Measurements from ENCODE around the gene PLA2G3. TPM values are rescaled to one million over a fixed set of nuclear protein-coding genes. Genes with fewer than 3 reads are reported as not detected.
"Not testable (repeated sequence)": the region's sequence is repeated elsewhere in the genome, so short reads cannot be mapped to it uniquely, and the experiment has no call there.

The PLA2G3 gene
- total RNA-seq, 1 experiment from 2014 or later: 18.3 TPM

DNA sequence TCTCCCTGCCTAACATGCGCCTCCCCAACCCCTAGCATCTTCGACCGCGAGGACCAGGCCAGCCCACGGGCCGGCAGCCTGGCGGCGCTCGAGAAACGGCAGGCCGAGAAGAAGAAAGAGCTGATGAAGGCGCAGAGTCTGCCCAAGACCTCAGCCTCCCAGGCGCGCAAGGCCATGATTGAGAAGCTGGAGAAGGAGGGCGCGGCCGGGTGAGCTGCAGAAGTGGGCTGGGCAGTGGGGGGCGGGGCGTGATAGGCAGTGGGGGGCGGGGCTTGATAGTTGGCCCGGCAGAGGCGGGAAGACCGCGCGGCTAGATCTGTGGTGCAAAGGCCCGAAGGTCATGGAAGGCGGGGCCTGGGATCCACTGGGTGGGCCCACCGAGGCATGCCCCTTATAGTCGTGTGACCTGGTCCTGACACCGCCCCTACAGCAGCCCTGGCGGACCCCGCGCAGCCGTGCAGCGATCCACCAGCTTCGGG lies 41.6 kb downstream of the PLA2G3 start:
- ChIA-PET CTCF (interaction anchor here (0.7 to 21.8 kb wide), 15 partner anchors 7 to 532 kb away, joined by 3 to 363 read pairs (median 5); partner anchors contain the start of genes MORC2, PLA2G3, RNF185 and SELENOM), POLR2A (interaction anchor here (0.5 to 4.0 kb wide), 6 partner anchors 9 to 205 kb away, joined by 3 to 19 read pairs (median 4); partner anchors contain the start of genes SELENOM and SMTN)
- no peak overlapping the region for H3K27ac Mint-ChIP-seq
- H3K4me1 Mint-ChIP-seq: peaks cover 17% of the 10 kb centered on the region
- DNase-seq (ENCODE audit: low spot score): peak; percentile 80
- peaks cover 5% of the 10 kb centered on the region; the same call in 1 of the 2 replicates for H3K27me3 Mint-ChIP-seq (ENCODE audit: low read depth)
- no peak for TF ChIP-seq JUN (CRISPR knock-in tag; IDR thresholded peaks at IDR 0.05)
- TF ChIP-seq, protein P1, sequence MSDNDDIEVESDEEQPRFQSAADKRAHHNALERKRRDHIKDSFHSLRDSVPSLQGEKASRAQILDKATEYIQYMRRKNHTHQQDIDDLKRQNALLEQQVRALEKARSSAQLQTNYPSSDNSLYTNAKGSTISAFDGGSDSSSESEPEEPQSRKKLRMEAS (CRISPR knock-in tag; IDR thresholded peaks at IDR 0.05): peak; percentile 73
- peak; percentile 90 for ATAC-seq
- H3K9me3 Mint-ChIP-seq: no peaks in the 10 kb centered on the region
- peak overlapping the region; percentile 65 for H3K4me3 Mint-ChIP-seq
- H3K36me3 Mint-ChIP-seq: no peaks in the 10 kb centered on the region; the same call in 1 of the 2 replicates

DNA sequence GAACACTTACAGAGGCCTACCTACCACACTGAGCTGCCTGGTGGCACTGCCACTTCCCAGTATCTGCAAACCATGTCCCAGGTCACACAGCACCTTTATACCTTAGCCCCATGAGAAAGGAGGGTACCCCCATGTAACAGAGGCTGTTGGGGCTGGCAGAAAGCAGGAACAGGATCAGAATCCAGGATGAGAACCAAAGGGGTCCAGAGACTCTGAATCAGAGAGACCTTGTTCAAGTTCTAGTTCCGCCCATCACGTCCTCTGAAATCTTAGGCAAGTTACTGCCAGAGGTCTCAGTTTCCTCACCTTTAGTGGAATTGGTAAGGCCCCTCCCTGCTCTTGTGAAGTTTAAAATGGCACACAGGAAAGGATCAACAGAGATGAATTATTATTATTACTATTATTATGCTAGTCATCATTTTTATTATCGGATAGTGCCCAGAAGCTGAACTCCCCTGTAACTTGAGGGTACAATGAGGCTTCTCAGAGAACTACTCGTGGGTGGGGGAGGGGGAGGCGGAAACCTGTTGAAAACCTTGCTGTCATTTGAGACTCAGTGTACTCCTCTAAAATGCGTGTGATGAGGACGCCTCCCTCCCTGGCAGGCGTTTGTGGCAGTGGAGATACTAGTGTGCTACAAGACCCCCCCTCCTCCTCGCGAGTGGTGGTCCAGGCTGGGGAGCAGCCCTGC lies 42.2 kb downstream of the PLA2G3 start:
- ChIA-PET CTCF (interaction anchor here (0.7 to 21.8 kb wide), 12 partner anchors 8 to 130 kb away, joined by 3 to 363 read pairs (median 5); partner anchors contain the start of genes MORC2, PLA2G3, RNF185 and SELENOM), POLR2A (interaction anchor here (0.5 to 4.0 kb wide), 4 partner anchors 13 to 206 kb away, joined by 3 to 19 read pairs (median 4); partner anchors contain the start of gene SMTN)
- Mint-ChIP-seq H3K4me3 (peak overlapping the region; percentile 65), H3K4me1 (peaks cover 17% of the 10 kb centered on the region), H3K9me3 (no peaks in the 10 kb centered on the region), H3K27me3 (ENCODE audit: low read depth) (peaks cover 5% of the 10 kb centered on the region; the same call in 1 of the 2 replicates), H3K27ac (no peak overlapping the region), H3K36me3 (no peaks in the 10 kb centered on the region; the same call in 1 of the 2 replicates)
- no peak for DNase-seq (ENCODE audit: low spot score)
- TF ChIP-seq PRRX2 (CRISPR knock-in tag; IDR thresholded peaks at IDR 0.05) (no peak), ZBTB21 (CRISPR knock-in tag; IDR thresholded peaks at IDR 0.05; ENCODE audit: borderline replicate concordance) (no peak), ESRRA (CRISPR knock-in tag; IDR thresholded peaks at IDR 0.05; ENCODE audit: borderline replicate concordance) (no peak), NFYB (CRISPR knock-in tag; conservative IDR thresholded peaks at IDR 0.05; ENCODE audit: low read depth) (no peak), ZNF416 (CRISPR knock-in tag; IDR thresholded peaks at IDR 0.05) (0 out of 2 replicates have a peak, but pooled peaks have one; percentile 36), CBFB (CRISPR knock-in tag; IDR thresholded peaks at IDR 0.05; ENCODE audit: low read depth) (no peak), NR3C1 (CRISPR knock-in tag; conservative IDR thresholded peaks at IDR 0.05; ENCODE audit: low read depth) (no peak)
- TF ChIP-seq, protein P2, sequence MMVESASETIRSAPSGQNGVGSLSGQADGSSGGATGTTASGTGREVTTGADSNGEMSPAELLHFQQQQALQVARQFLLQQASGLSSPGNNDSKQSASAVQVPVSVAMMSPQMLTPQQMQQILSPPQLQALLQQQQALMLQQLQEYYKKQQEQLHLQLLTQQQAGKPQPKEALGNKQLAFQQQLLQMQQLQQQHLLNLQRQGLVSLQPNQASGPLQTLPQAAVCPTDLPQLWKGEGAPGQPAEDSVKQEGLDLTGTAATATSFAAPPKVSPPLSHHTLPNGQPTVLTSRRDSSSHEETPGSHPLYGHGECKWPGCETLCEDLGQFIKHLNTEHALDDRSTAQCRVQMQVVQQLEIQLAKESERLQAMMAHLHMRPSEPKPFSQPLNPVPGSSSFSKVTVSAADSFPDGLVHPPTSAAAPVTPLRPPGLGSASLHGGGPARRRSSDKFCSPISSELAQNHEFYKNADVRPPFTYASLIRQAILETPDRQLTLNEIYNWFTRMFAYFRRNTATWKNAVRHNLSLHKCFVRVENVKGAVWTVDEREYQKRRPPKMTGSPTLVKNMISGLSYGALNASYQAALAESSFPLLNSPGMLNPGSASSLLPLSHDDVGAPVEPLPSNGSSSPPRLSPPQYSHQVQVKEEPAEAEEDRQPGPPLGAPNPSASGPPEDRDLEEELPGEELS (CRISPR knock-in tag; IDR thresholded peaks at IDR 0.05): no peak
- TF ChIP-seq, protein P3, sequence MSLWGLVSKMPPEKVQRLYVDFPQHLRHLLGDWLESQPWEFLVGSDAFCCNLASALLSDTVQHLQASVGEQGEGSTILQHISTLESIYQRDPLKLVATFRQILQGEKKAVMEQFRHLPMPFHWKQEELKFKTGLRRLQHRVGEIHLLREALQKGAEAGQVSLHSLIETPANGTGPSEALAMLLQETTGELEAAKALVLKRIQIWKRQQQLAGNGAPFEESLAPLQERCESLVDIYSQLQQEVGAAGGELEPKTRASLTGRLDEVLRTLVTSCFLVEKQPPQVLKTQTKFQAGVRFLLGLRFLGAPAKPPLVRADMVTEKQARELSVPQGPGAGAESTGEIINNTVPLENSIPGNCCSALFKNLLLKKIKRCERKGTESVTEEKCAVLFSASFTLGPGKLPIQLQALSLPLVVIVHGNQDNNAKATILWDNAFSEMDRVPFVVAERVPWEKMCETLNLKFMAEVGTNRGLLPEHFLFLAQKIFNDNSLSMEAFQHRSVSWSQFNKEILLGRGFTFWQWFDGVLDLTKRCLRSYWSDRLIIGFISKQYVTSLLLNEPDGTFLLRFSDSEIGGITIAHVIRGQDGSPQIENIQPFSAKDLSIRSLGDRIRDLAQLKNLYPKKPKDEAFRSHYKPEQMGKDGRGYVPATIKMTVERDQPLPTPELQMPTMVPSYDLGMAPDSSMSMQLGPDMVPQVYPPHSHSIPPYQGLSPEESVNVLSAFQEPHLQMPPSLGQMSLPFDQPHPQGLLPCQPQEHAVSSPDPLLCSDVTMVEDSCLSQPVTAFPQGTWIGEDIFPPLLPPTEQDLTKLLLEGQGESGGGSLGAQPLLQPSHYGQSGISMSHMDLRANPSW (CRISPR knock-in tag; conservative IDR thresholded peaks at IDR 0.05; ENCODE audit: low read depth): no peak
- ATAC-seq: no peak

DNA sequence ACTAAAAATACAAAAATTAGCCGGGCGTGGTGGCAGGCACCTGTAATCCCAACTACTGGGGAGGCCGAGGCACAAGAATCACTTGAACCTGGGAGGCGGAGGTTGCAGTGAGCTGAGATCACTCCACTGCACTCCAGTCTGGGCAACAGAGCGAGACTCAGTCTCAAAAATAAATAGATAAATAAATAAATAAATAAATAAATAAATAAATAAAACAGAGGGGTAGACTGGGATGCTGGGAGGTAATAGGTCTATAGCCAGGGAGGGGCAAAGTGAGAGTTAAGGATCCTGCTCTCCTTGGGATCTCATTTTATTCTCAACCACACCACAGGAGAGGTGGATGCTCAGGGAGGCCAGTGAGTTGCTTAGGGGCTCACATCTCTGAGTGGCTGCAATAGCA lies 42.8 kb downstream of the PLA2G3 start:
- CTCF ChIA-PET: interaction anchor here (0.6 to 21.8 kb wide), 16 partner anchors 8 to 215 kb away, joined by 3 to 363 read pairs (median 5); partner anchors contain the start of genes MORC2, PIK3IP1, RNF185 and SELENOM

More for the DNA sequence above, 42.8 kb downstream of the PLA2G3 start:
- not testable (repeated sequence) for DNase-seq (ENCODE audit: low spot score); H3K27me3 Mint-ChIP-seq (ENCODE audit: low read depth); H3K36me3 Mint-ChIP-seq; H3K27ac Mint-ChIP-seq; H3K4me3 Mint-ChIP-seq; ATAC-seq; H3K9me3 Mint-ChIP-seq
- peaks cover 17% of the 10 kb centered on the region for H3K4me1 Mint-ChIP-seq
- POLR2A ChIA-PET: interaction anchor here (4.0 kb wide), 1 partner anchor 13 kb away, joined by 19 read pairs; no protein-coding TSS in a partner anchor

Data from WTC11 (cell line).